GM10847 (cell line): Measurements from ENCODE around the gene PAK5.

Source experiments
- POLR2A ChIP-seq: IDR thresholded peaks from 2 replicates; pipeline ENCODE4 v1.6.1; 2011; ENCODE audit not compliant: insufficient read length; ENCODE audit errors: extremely low read depth

PAK5 gene

GRCh38 chr20:9810738-9811137, 28.1 kb downstream of the PAK5 start:
- TF ChIP-seq POLR2A, result no peak

- no peak for TF ChIP-seq POLR2A
Measured at GRCh38 chr20:9809271-9809670, 29.6 kb downstream of the PAK5 start.

- TF ChIP-seq POLR2A, result no peak
Measured at GRCh38 chr20:9808166-9808565, 30.7 kb downstream of the PAK5 start.

- TF ChIP-seq POLR2A, result no peak
Measured at GRCh38 chr20:9807136-9807535, 31.7 kb downstream of the PAK5 start.

- TF ChIP-seq POLR2A, result no peak
Measured at GRCh38 chr20:9800421-9800820, 38.5 kb downstream of the PAK5 start.

GRCh38 chr20:9794831-9795230, 44.0 kb downstream of the PAK5 start:
- TF ChIP-seq POLR2A, result no peak

- no peak for TF ChIP-seq POLR2A
Measured at GRCh38 chr20:9792674-9793073, 46.2 kb downstream of the PAK5 start.

GRCh38 chr20:9789131-9789530, 49.7 kb downstream of the PAK5 start:
- no peak for TF ChIP-seq POLR2A

GRCh38 chr20:9775176-9775575, 63.7 kb downstream of the PAK5 start:
- TF ChIP-seq POLR2A, result no peak

GRCh38 chr20:9769954-9770353, 68.9 kb downstream of the PAK5 start:
- no peak for TF ChIP-seq POLR2A

GRCh38 chr20:9761476-9761875, 77.4 kb downstream of the PAK5 start:
- TF ChIP-seq POLR2A, result no peak

GRCh38 chr20:9759392-9759791, 79.5 kb downstream of the PAK5 start:
- no peak for TF ChIP-seq POLR2A

- TF ChIP-seq POLR2A, result no peak
Measured at GRCh38 chr20:9758752-9759151, 80.1 kb downstream of the PAK5 start.

GRCh38 chr20:9756660-9757059, 82.2 kb downstream of the PAK5 start:
- no peak for TF ChIP-seq POLR2A

GRCh38 chr20:9755301-9755700, 83.6 kb downstream of the PAK5 start:
- no peak for TF ChIP-seq POLR2A

GRCh38 chr20:9744551-9744950, 94.3 kb downstream of the PAK5 start:
- no peak for TF ChIP-seq POLR2A

GRCh38 chr20:9743871-9744270, 95.0 kb downstream of the PAK5 start:
- no peak for TF ChIP-seq POLR2A

GRCh38 chr20:9742821-9743220, 96.1 kb downstream of the PAK5 start:
- no peak for TF ChIP-seq POLR2A
